Brain microvascular endothelial cell (primary cell): ENCODE data around the gene CLEC3B.
A peak's percentile ranks its signal among the peaks of the same experiment; 100 is the strongest.

Experiments used
- DNase-seq: peaks from one replicate; pipeline ENCODE4 v3.0.0-alpha.2; 2020
- H3K27ac ChIP-seq: fragments of 250-450 bp; sonication (Bioruptor Pico); 2 replicates; pipeline ENCODE4 v1.5.1; 2020; ENCODE audit warnings: mild to moderate bottlenecking, moderate library complexity
- H3K27me3 ChIP-seq: fragments of 250-450 bp; sonication (Bioruptor Pico); replicated peaks from 2 replicates; pipeline ENCODE4 v1.5.1; 2020; ENCODE audit warnings: mild to moderate bottlenecking
- H3K36me3 ChIP-seq: fragments of 250-450 bp; sonication (Bioruptor Pico); replicated peaks from 2 replicates; pipeline ENCODE4 v1.5.1; 2020; ENCODE audit warnings: mild to moderate bottlenecking
- H3K4me3 ChIP-seq: 2 replicates; pipeline ENCODE4 v1.5.1; 2011; ENCODE audit warnings: low read depth, mild to moderate bottlenecking, control low read depth, low read length, moderate library complexity
- CTCF ChIP-seq: IDR thresholded peaks from 2 replicates; pipeline ENCODE4 v1.5.1; 2011; ENCODE audit warnings: low read depth, mild to moderate bottlenecking, moderate library complexity, low read length, control low read depth, inconsistent platforms; ENCODE audit errors: missing control alignments
- in situ Hi-C: cut with HindIII; loops from 2 replicates; pipeline ENCODE4 v1.10.0; 2017; ENCODE audit warnings: low sequenced_read_pairs, low pct_ligation_motif_present

The CLEC3B gene

GRCh38 chr3:45000823-45001222 lies 25.3 kb upstream of the CLEC3B start:
- no peaks in the 10 kb centered on the region for H3K27me3 ChIP-seq
- H3K27ac ChIP-seq: no peak overlapping the region
- no peak for DNase-seq
- no peak overlapping the region for H3K4me3 ChIP-seq
- in situ Hi-C loops: no loop called here
- peaks cover 61% of the 10 kb centered on the region for H3K36me3 ChIP-seq
- no peak for TF ChIP-seq CTCF

GRCh38 chr3:45001738-45002137 lies 24.4 kb upstream of the CLEC3B start:
- in situ Hi-C loops: no loop called here

GRCh38 chr3:45002139-45002660 lies 23.9 kb upstream of the CLEC3B start:
- no peak for TF ChIP-seq CTCF
- no peak for DNase-seq
- H3K27me3 ChIP-seq: no peaks in the 10 kb centered on the region
- peaks cover 57% of the 10 kb centered on the region for H3K36me3 ChIP-seq
- in situ Hi-C loops: no loop called here
- H3K4me3 ChIP-seq: no peak overlapping the region
- H3K27ac ChIP-seq: no peak overlapping the region

More at GRCh38 chr3:45001738-45002137, 24.4 kb upstream of the CLEC3B start:
- TF ChIP-seq CTCF: peak; percentile 7
- Histone ChIP-seq H3K36me3 (peaks cover 59% of the 10 kb centered on the region), H3K27me3 (no peaks in the 10 kb centered on the region), H3K4me3 (no peak overlapping the region), H3K27ac (no peak overlapping the region)
- no peak for DNase-seq

- Histone ChIP-seq H3K27me3 (no peaks in the 10 kb centered on the region), H3K36me3 (peaks cover 52% of the 10 kb centered on the region), H3K4me3 (no peak overlapping the region), H3K27ac (no peak overlapping the region)
- DNase-seq: no peak
- in situ Hi-C loops: no loop called here
- TF ChIP-seq CTCF: no peak
Measured at GRCh38 chr3:45002720-45003119, 23.4 kb upstream of the CLEC3B start.

DNA sequence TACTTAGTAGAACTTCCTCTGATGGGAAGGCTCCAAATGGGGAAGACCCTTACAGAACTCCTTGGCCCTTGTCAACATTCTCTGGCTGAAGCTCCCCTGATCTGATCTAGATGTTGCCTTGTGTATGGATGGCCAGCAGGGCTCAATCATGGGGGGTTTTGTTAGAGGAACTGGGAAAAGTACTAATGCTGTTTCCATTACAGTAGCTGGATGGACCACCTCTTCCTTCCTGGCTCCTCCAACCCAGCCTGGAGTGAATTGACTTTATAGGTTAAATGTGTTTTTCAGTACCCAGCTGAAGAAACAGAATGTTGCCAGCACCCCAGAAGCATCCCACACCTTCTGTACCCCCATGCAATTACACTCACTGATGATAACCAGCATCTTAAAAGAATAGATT lies 22.7 kb upstream of the CLEC3B start:
- TF ChIP-seq CTCF: no peak
- Histone ChIP-seq H3K27ac (no peak overlapping the region), H3K36me3 (peaks cover 49% of the 10 kb centered on the region), H3K4me3 (no peak overlapping the region), H3K27me3 (no peaks in the 10 kb centered on the region)
- no peak for DNase-seq
- in situ Hi-C loops: no loop called here

- Histone ChIP-seq H3K36me3 (peaks cover 48% of the 10 kb centered on the region), H3K27me3 (no peaks in the 10 kb centered on the region), H3K27ac (no peak overlapping the region), H3K4me3 (no peak overlapping the region)
- no peak for DNase-seq
- TF ChIP-seq CTCF: no peak
- in situ Hi-C loops: no loop called here
Measured at GRCh38 chr3:45003859-45004258, 22.2 kb upstream of the CLEC3B start.
